Neuronal stem cell (in vitro differentiated cells): ENCODE measurements around the gene NCOA3.

ENCODE experiments used
- DNase-seq: peaks from one replicate; pipeline ENCODE4 v3.0.0-alpha.2; 2013; ENCODE audit warnings: low spot score
- H2AFZ ChIP-seq: one replicate; pipeline ENCODE4 v1.6.1; 2013; ENCODE audit warnings: mild to moderate bottlenecking, low read length, inconsistent platforms
- H2AK5ac ChIP-seq: 2 replicates; pipeline ENCODE4 v1.6.1; 2013; ENCODE audit warnings: low read depth, mild to moderate bottlenecking, inconsistent platforms, low read length, moderate library complexity, mixed read lengths
- H2BK120ac ChIP-seq: 2 replicates; pipeline ENCODE4 v1.6.1; 2013; ENCODE audit warnings: low read depth, mild to moderate bottlenecking, inconsistent platforms, low read length, moderate library complexity, mixed read lengths
- H2BK12ac ChIP-seq: one replicate; pipeline ENCODE4 v1.6.1; 2013; ENCODE audit warnings: low read length, inconsistent platforms
- H2BK15ac ChIP-seq: 2 replicates; pipeline ENCODE4 v1.6.1; 2013; ENCODE audit warnings: mild to moderate bottlenecking, low read length, inconsistent platforms, mixed read lengths
- H2BK5ac ChIP-seq: one replicate; pipeline ENCODE4 v1.6.1; 2013; ENCODE audit warnings: inconsistent platforms, mild to moderate bottlenecking, low read length, moderate library complexity
- H3K14ac ChIP-seq: one replicate; pipeline ENCODE4 v1.6.1; 2013; ENCODE audit warnings: low read length, inconsistent platforms
- H3K18ac ChIP-seq: 2 replicates; pipeline ENCODE4 v1.6.1; 2013; ENCODE audit warnings: low read length, inconsistent platforms
- H3K23ac ChIP-seq: 2 replicates; pipeline ENCODE4 v1.6.1; 2013; ENCODE audit warnings: low read depth, mild to moderate bottlenecking, mixed read lengths, low read length, inconsistent platforms; ENCODE audit not compliant: poor library complexity
- H3K27ac ChIP-seq: replicated peaks from 3 replicates; pipeline ENCODE4 v1.5.1; 2013; ENCODE audit warnings: low read length, inconsistent platforms
- H3K27me3 ChIP-seq, 3 experiments: 2 replicates each; pipeline ENCODE4 v1.6.1; 2013; ENCODE audit warnings: low read length in 3 of 3, mild to moderate bottlenecking in 2 of 3, inconsistent platforms in 1 of 3, low read depth in 1 of 3, mixed read lengths in 1 of 3, moderate library complexity in 1 of 3; ENCODE audit not compliant: control insufficient read depth in 3 of 3, insufficient read depth in 3 of 3
- H3K36me3 ChIP-seq, 2 donors: replicated peaks in 1 of 2; 2 replicates each; pipeline ENCODE4 v1.6.1; 2013; ENCODE audit warnings: low read length in 2 of 2; ENCODE audit not compliant: control insufficient read depth in 2 of 2, insufficient read depth in 2 of 2
- H3K4ac ChIP-seq: 2 replicates; pipeline ENCODE4 v1.6.1; 2013; ENCODE audit warnings: inconsistent platforms, mild to moderate bottlenecking, low read length, moderate library complexity
- H3K4me1 ChIP-seq, 2 donors: 1 replicate in 1 of 2; 2 replicates in 1 of 2; pipeline ENCODE4 v1.6.1; 2013; ENCODE audit warnings: low read length in 2 of 2, low read depth in 1 of 2; ENCODE audit not compliant: control insufficient read depth in 2 of 2, insufficient read depth in 1 of 2
- H3K4me2 ChIP-seq: one replicate; pipeline ENCODE4 v1.6.1; 2013; ENCODE audit warnings: mild to moderate bottlenecking, low read length, inconsistent platforms; ENCODE audit not compliant: insufficient read depth, poor library complexity, severe bottlenecking
- H3K4me3 ChIP-seq, 2 donors: 2 replicates each; pipeline ENCODE4 v1.5.1; 2013; ENCODE audit warnings: low read length in 2 of 2, mild to moderate bottlenecking in 2 of 2, inconsistent platforms in 1 of 2, moderate library complexity in 1 of 2
- H3K79me1 ChIP-seq: one replicate; pipeline ENCODE4 v1.6.1; 2013; ENCODE audit warnings: low read depth, mild to moderate bottlenecking, inconsistent platforms, low read length, moderate library complexity
- H3K9ac ChIP-seq: one replicate; pipeline ENCODE4 v1.6.1; 2013; ENCODE audit warnings: mild to moderate bottlenecking, low read depth, low read length, inconsistent platforms; ENCODE audit not compliant: poor library complexity
- H3K9me3 ChIP-seq, 2 donors: replicated peaks in 1 of 2; 2 replicates each; pipeline versions ENCODE3 to v1.6.1; 2013; ENCODE audit warnings: low read length in 2 of 2, mild to moderate bottlenecking in 2 of 2, inconsistent platforms in 1 of 2, low read depth in 1 of 2, mixed read lengths in 1 of 2, moderate library complexity in 1 of 2; ENCODE audit not compliant: control insufficient read depth in 2 of 2, insufficient read depth in 1 of 2
- H4K8ac ChIP-seq: one replicate; pipeline ENCODE4 v1.6.1; 2013; ENCODE audit warnings: low read depth, mild to moderate bottlenecking, inconsistent platforms, low read length, moderate library complexity
- H4K91ac ChIP-seq: one replicate; pipeline ENCODE4 v1.6.1; 2013; ENCODE audit warnings: low read length, low read depth, mild to moderate bottlenecking, inconsistent platforms; ENCODE audit not compliant: poor library complexity
- WGBS, 2 donors: extraction: QIAGEN DNeasy Blood & Tissue Kit; methylation state at CpG; one replicate each; pipeline ENCODE4 v1.1.7; 2013; ENCODE audit warnings: missing lambda C conversion rate in 2 of 2, mixed read lengths in 1 of 2; ENCODE audit not compliant: insufficient read length in 2 of 2, insufficient replicate concordance in 1 of 2; ENCODE audit errors: extremely low coverage in 2 of 2; 5-methylcytosine and 5-hydroxymethylcytosine counted together

Gene NCOA3

GRCh38 chr20:47527004-47527800 is 25.5 kb downstream of the NCOA3 start:
- no peak overlapping the region for H2BK15ac ChIP-seq
- H4K91ac ChIP-seq: no peak overlapping the region
- no peak overlapping the region for H3K14ac ChIP-seq
- H3K4me2 ChIP-seq: no peak overlapping the region
- no peaks in the 10 kb centered on the region for H3K27me3 ChIP-seq
- H3K27ac ChIP-seq: no peak overlapping the region
- no peak overlapping the region for H3K18ac ChIP-seq
- H2BK5ac ChIP-seq: no peak overlapping the region
- no peak for DNase-seq
- H2BK12ac ChIP-seq: no peak overlapping the region
- H3K36me3 ChIP-seq: peaks cover 2 to 16% of the 10 kb centered on the region in 2 donors
- no peak overlapping the region for H2AK5ac ChIP-seq
- peaks cover 2% of the 10 kb centered on the region for H3K79me1 ChIP-seq
- no peak overlapping the region for H2BK120ac ChIP-seq
- no peak overlapping the region for H3K4ac ChIP-seq
- no peak overlapping the region for H4K8ac ChIP-seq
- H3K4me1 ChIP-seq: no peaks in the 10 kb centered on the region
- H3K23ac ChIP-seq: no peak overlapping the region
- no peak overlapping the region for H3K4me3 ChIP-seq
- H3K9ac ChIP-seq: no peak overlapping the region
- H3K9me3 ChIP-seq: peaks cover 3 to 38% of the 10 kb centered on the region in 2 donors
- WGBS, 2 donors: no CpG with 5 or more reads among the region's 5 CpGs
- H2AFZ ChIP-seq: no peak overlapping the region

GRCh38 chr20:47529840-47530239 is 28.2 kb downstream of the NCOA3 start:
- peaks cover 3% of the 10 kb centered on the region for H3K79me1 ChIP-seq
- H2BK12ac ChIP-seq: no peak overlapping the region
- no peak overlapping the region for H4K91ac ChIP-seq
- peaks cover 0 to 17% of the 10 kb centered on the region in 2 donors for H3K9me3 ChIP-seq
- H3K18ac ChIP-seq: no peak overlapping the region
- no peak overlapping the region for H2BK5ac ChIP-seq
- WGBS, 2 donors: no CpG with 5 or more reads among the region's 2 CpGs
- no peak for DNase-seq
- H2AK5ac ChIP-seq: no peak overlapping the region
- H3K14ac ChIP-seq: no peak overlapping the region
- H3K9ac ChIP-seq: no peak overlapping the region
- no peak overlapping the region for H3K23ac ChIP-seq
- no peak overlapping the region for H2BK120ac ChIP-seq
- H3K4ac ChIP-seq: no peak overlapping the region
- H3K36me3 ChIP-seq: peaks cover 0 to 19% of the 10 kb centered on the region in 2 donors
- H2BK15ac ChIP-seq: no peak overlapping the region
- no peak overlapping the region for H3K27ac ChIP-seq
- no peak overlapping the region for H3K4me2 ChIP-seq
- H3K27me3 ChIP-seq: no peaks in the 10 kb centered on the region
- H2AFZ ChIP-seq: no peak overlapping the region
- no peaks in the 10 kb centered on the region for H3K4me1 ChIP-seq
- H3K4me3 ChIP-seq: no peak overlapping the region
- no peak overlapping the region for H4K8ac ChIP-seq

DNA sequence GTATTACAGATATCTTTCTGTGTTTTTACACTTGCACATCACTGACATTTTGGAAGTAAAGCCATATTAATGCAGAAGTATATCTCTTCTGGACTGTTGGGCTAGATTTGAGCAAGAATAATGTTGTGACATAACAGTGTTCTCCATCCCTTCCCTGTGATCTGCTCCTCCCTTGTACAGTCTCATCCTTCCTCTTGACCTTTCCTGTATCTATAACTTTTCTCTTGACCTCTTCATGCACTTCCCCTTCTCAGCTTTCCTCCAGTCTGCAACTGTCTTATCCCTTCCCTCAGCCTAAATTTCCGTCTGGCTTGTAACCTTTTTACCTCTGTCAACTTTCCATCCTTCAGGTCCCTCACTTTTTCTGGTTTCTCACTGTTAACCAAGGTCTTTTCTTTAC is 29.8 kb downstream of the NCOA3 start:
- Histone ChIP-seq H2BK15ac (no peak overlapping the region), H3K18ac (no peak overlapping the region), H3K9ac (no peak overlapping the region), H2AK5ac (no peak overlapping the region), H3K4me1 (no peaks in the 10 kb centered on the region), H3K36me3 (peaks cover 2 to 19% of the 10 kb centered on the region in 2 donors), H3K4me3 (no peak overlapping the region), H3K9me3 (peaks cover 0 to 18% of the 10 kb centered on the region in 2 donors), H3K4ac (no peak overlapping the region), H3K27ac (no peak overlapping the region), H3K27me3 (no peaks in the 10 kb centered on the region), H3K14ac (no peak overlapping the region), H3K23ac (no peak overlapping the region), H2BK12ac (no peak overlapping the region), H3K79me1 (peaks cover 7% of the 10 kb centered on the region), H2BK5ac (no peak overlapping the region), H4K8ac (no peak overlapping the region), H2AFZ (no peak overlapping the region), H4K91ac (no peak overlapping the region), H2BK120ac (no peak overlapping the region), H3K4me2 (no peak overlapping the region)
- no peak for DNase-seq
- no CpG with 5 or more reads among the region's 1 CpG for WGBS, 2 donors

DNA sequence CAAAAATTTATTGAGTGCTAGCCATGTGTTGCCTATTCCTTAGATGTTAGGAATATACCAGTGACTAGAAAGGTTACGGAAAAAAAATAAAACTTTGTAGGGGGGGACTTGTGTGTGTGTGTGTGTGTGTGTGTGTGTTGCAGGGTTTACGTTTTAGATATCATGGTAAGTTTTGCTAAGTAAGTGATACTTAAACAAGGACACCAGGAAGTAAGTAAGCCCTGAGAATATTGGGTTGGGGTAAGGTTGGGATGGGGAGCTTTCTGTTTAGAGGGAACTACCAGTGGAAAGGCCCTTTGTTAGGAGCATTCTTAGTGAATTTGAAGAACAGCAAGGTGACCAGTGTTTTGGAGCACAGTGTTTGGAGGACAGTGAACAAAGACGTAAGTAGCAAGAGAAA is 30.3 kb downstream of the NCOA3 start:
- no peak overlapping the region for H2BK12ac ChIP-seq
- no peak overlapping the region for H2AK5ac ChIP-seq
- H3K14ac ChIP-seq: no peak overlapping the region
- peaks cover 7% of the 10 kb centered on the region for H3K79me1 ChIP-seq
- H3K4ac ChIP-seq: no peak overlapping the region
- H3K27ac ChIP-seq: no peak overlapping the region
- H2BK5ac ChIP-seq: no peak overlapping the region
- H3K4me2 ChIP-seq: no peak overlapping the region
- H2BK120ac ChIP-seq: no peak overlapping the region
- H3K27me3 ChIP-seq: no peaks in the 10 kb centered on the region
- H3K9ac ChIP-seq: no peak overlapping the region
- H3K4me1 ChIP-seq: no peaks in the 10 kb centered on the region
- H3K18ac ChIP-seq: no peak overlapping the region
- DNase-seq: no peak
- H2AFZ ChIP-seq: no peak overlapping the region
- no peak overlapping the region for H3K23ac ChIP-seq
- no peak overlapping the region for H3K4me3 ChIP-seq
- no peak overlapping the region for H2BK15ac ChIP-seq
- no peak overlapping the region for H4K91ac ChIP-seq
- no CpG with 5 or more reads among the region's 3 CpGs for WGBS, 2 donors
- H4K8ac ChIP-seq: no peak overlapping the region
- H3K36me3 ChIP-seq: peaks cover 2 to 19% of the 10 kb centered on the region in 2 donors
- H3K9me3 ChIP-seq: peaks cover 0 to 13% of the 10 kb centered on the region in 2 donors
